ENCODE results near the gene DLAT. TPM values are rescaled to one million over a fixed set of nuclear protein-coding genes. Genes with fewer than 3 reads are reported as not detected.

Gene DLAT
- total RNA-seq, 1 donor from 2014 or later, result 24.5 TPM

- no peak for TF ChIP-seq CTCF (IDR thresholded peaks at IDR 0.05; ENCODE audit: insufficient read depth, low read length, severe bottlenecking)
- H3K36me3 ChIP-seq (ENCODE audit: control insufficient read depth, insufficient read depth, low read length), result no peaks in the 10 kb centered on the region
- FAIRE-seq, result no peak
- no peak overlapping the region for H3K4me3 ChIP-seq (ENCODE audit: low read depth, low read length)
- peak; percentile 25 for DNase-seq (ENCODE audit: low read depth)
- no peaks in the 10 kb centered on the region for H3K27me3 ChIP-seq (ENCODE audit: control insufficient read depth, insufficient read depth, low read length)
Observed at GRCh38 chr11:112012874-112013273, 12.3 kb upstream of the DLAT start.

DNA sequence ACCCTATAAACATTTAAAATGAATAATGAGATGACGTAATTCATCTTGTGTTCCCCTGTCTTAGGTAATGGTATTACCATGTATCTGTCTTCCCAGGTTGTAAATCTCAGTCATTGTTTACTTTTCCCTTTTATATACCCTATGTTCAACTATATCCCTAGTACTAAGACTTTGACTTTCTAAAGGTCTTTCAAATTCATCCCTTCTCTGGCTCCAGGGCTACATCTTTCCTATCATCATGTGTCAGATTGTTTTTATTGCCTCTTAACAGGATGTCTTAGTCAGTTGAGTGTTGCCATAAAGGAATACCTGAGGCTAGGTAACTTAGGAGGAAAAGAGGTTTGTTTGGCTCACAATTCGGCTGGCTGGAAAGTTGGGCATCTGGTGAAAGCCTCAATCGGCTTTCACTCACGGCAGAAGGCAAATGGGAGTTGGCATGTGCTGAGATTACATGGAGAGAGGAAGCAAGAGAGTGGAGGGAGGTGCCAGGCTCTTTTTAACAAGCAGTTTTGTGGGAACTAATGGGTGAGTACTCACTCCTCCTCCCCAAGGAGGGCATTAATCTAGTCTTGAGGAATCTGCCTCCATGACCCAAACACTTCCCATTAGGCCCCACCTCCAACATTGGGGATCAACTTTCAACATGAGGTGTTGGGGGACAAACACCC lies 11.6 kb upstream of the DLAT start:
- Histone ChIP-seq H3K4me3 (ENCODE audit: low read depth, low read length) (no peak overlapping the region), H3K36me3 (ENCODE audit: control insufficient read depth, insufficient read depth, low read length) (no peaks in the 10 kb centered on the region), H3K27me3 (ENCODE audit: control insufficient read depth, insufficient read depth, low read length) (no peaks in the 10 kb centered on the region)
- no peak for TF ChIP-seq CTCF (IDR thresholded peaks at IDR 0.05; ENCODE audit: insufficient read depth, low read length, severe bottlenecking)
- FAIRE-seq (no peak), DNase-seq (ENCODE audit: low read depth) (peak; percentile 30)

- H3K4me3 ChIP-seq (ENCODE audit: low read depth, low read length), result no peak overlapping the region
- H3K27me3 ChIP-seq (ENCODE audit: control insufficient read depth, insufficient read depth, low read length), result no peaks in the 10 kb centered on the region
- no peak for DNase-seq (ENCODE audit: low read depth)
- no peak for TF ChIP-seq CTCF (IDR thresholded peaks at IDR 0.05; ENCODE audit: insufficient read depth, low read length, severe bottlenecking)
- peak; percentile 73 for FAIRE-seq
- peaks cover 1% of the 10 kb centered on the region for H3K36me3 ChIP-seq (ENCODE audit: control insufficient read depth, insufficient read depth, low read length)
Observed at GRCh38 chr11:112016088-112016764, 9.0 kb upstream of the DLAT start.

GRCh38 chr11:112016765-112017376 lies 8.3 kb upstream of the DLAT start:
- TF ChIP-seq CTCF (IDR thresholded peaks at IDR 0.05; ENCODE audit: insufficient read depth, low read length, severe bottlenecking), result no peak
- Histone ChIP-seq H3K4me3 (ENCODE audit: low read depth, low read length) (no peak overlapping the region), H3K36me3 (ENCODE audit: control insufficient read depth, insufficient read depth, low read length) (peaks cover 1% of the 10 kb centered on the region), H3K27me3 (ENCODE audit: control insufficient read depth, insufficient read depth, low read length) (no peaks in the 10 kb centered on the region)
- FAIRE-seq (no peak), DNase-seq (ENCODE audit: low read depth) (peak; percentile 63)

GRCh38 chr11:112017538-112017937 lies 7.7 kb upstream of the DLAT start:
- H3K36me3 ChIP-seq (ENCODE audit: control insufficient read depth, insufficient read depth, low read length), result peaks cover 1% of the 10 kb centered on the region
- no peak for TF ChIP-seq CTCF (IDR thresholded peaks at IDR 0.05; ENCODE audit: insufficient read depth, low read length, severe bottlenecking)
- no peaks in the 10 kb centered on the region for H3K27me3 ChIP-seq (ENCODE audit: control insufficient read depth, insufficient read depth, low read length)
- DNase-seq (ENCODE audit: low read depth), result peak; percentile 7
- peak; percentile 13 for FAIRE-seq
- H3K4me3 ChIP-seq (ENCODE audit: low read depth, low read length), result no peak overlapping the region

Measured in bronchial epithelial cell (primary cell).